DMS 273 (cell line): ENCODE results near the gene HSD17B1.

Experiments used
- DNase-seq: peaks from one replicate; lab custom pipeline; 2025; ENCODE audit not compliant: unreplicated experiment; lab: John Stamatoyannopoulos, UW

Gene HSD17B1

GRCh38 chr17:42598905-42599304 is 46.2 kb downstream of the HSD17B1 start:
- DNase-seq = peak; percentile 87

GRCh38 chr17:42603318-42603717 is 50.6 kb downstream of the HSD17B1 start:
- no peak for DNase-seq
